Stomach smooth muscle (tissue), 2 donors: ENCODE results near the gene RTN4R.

ENCODE experiments used
- H3K27ac ChIP-seq: one replicate; pipeline ENCODE4 v1.7.0; 2013; ENCODE audit warnings: mild to moderate bottlenecking, low read length, inconsistent platforms
- H3K27me3 ChIP-seq, 2 donors: one replicate each; pipeline ENCODE4 v1.7.0; 2013; ENCODE audit warnings: low read length in 2 of 2; ENCODE audit not compliant: insufficient read depth in 2 of 2, control insufficient read depth in 1 of 2
- H3K36me3 ChIP-seq, 2 donors: one replicate each; pipeline ENCODE4 v1.7.0; 2013; ENCODE audit warnings: low read length in 2 of 2; ENCODE audit not compliant: control insufficient read depth in 2 of 2, insufficient read depth in 2 of 2
- H3K4me1 ChIP-seq: one replicate; pipeline ENCODE4 v1.7.0; 2013; ENCODE audit warnings: low read length; ENCODE audit not compliant: control insufficient read depth, insufficient read depth
- H3K4me3 ChIP-seq, 2 donors: one replicate each; pipeline ENCODE4 v1.7.0; 2013; ENCODE audit warnings: low read length in 2 of 2
- H3K9ac ChIP-seq, 2 donors: one replicate each; pipeline ENCODE4 v1.7.0; 2013; ENCODE audit warnings: low read length in 2 of 2, mild to moderate bottlenecking in 1 of 2
- H3K9me3 ChIP-seq, 2 donors: one replicate each; pipeline ENCODE4 v1.7.0; 2013; ENCODE audit warnings: low read length in 2 of 2; ENCODE audit not compliant: control insufficient read depth in 2 of 2
- donor health status: healthy.
- donor health status: Pancreatic carcinoma.

The RTN4R gene

GRCh38 chr22:20223421-20224255 is 44.5 kb downstream of the RTN4R start:
- H3K9ac ChIP-seq = no peak overlapping the region
- no peaks in the 10 kb centered on the region for H3K36me3 ChIP-seq
- no peaks in the 10 kb centered on the region for H3K27me3 ChIP-seq
- no peaks in the 10 kb centered on the region for H3K9me3 ChIP-seq
- no peak overlapping the region for H3K4me3 ChIP-seq
- H3K27ac ChIP-seq = no peak overlapping the region
- peaks cover 15% of the 10 kb centered on the region for H3K4me1 ChIP-seq

GRCh38 chr22:20222764-20223420 is 45.2 kb downstream of the RTN4R start:
- no peaks in the 10 kb centered on the region for H3K36me3 ChIP-seq
- no peak overlapping the region for H3K27ac ChIP-seq
- H3K27me3 ChIP-seq = no peaks in the 10 kb centered on the region
- H3K4me1 ChIP-seq = peaks cover 15% of the 10 kb centered on the region
- no peaks in the 10 kb centered on the region for H3K9me3 ChIP-seq
- no peak overlapping the region for H3K4me3 ChIP-seq
- H3K9ac ChIP-seq = no peak overlapping the region

GRCh38 chr22:20221421-20222340 is 46.4 kb downstream of the RTN4R start:
- Histone ChIP-seq H3K9ac (no peak overlapping the region), H3K4me3 (no peak overlapping the region), H3K27me3 (no peaks in the 10 kb centered on the region), H3K9me3 (no peaks in the 10 kb centered on the region), H3K27ac (no peak overlapping the region), H3K4me1 (peaks cover 15% of the 10 kb centered on the region), H3K36me3 (no peaks in the 10 kb centered on the region)

- H3K27ac ChIP-seq = no peak overlapping the region
- H3K9ac ChIP-seq = no peak overlapping the region
- H3K36me3 ChIP-seq = no peaks in the 10 kb centered on the region
- H3K4me1 ChIP-seq = peaks cover 15% of the 10 kb centered on the region
- no peaks in the 10 kb centered on the region for H3K9me3 ChIP-seq
- no peaks in the 10 kb centered on the region for H3K27me3 ChIP-seq
- no peak overlapping the region for H3K4me3 ChIP-seq
Measured at GRCh38 chr22:20220629-20221026, 47.5 kb downstream of the RTN4R start.

- Histone ChIP-seq H3K27me3 (no peaks in the 10 kb centered on the region), H3K27ac (no peak overlapping the region), H3K4me3 (no peak overlapping the region), H3K9ac (no peak overlapping the region), H3K9me3 (no peaks in the 10 kb centered on the region), H3K4me1 (peaks cover 15% of the 10 kb centered on the region), H3K36me3 (no peaks in the 10 kb centered on the region)
Measured at GRCh38 chr22:20219667-20220628, 48.2 kb downstream of the RTN4R start.

GRCh38 chr22:20218987-20219386 is 49.1 kb downstream of the RTN4R start:
- Histone ChIP-seq H3K9me3 (no peaks in the 10 kb centered on the region), H3K9ac (no peak overlapping the region), H3K36me3 (no peaks in the 10 kb centered on the region), H3K4me1 (peaks cover 15% of the 10 kb centered on the region), H3K27ac (no peak overlapping the region), H3K4me3 (no peak overlapping the region), H3K27me3 (no peaks in the 10 kb centered on the region)

GRCh38 chr22:20218326-20218872 is 49.7 kb downstream of the RTN4R start:
- peaks cover 15% of the 10 kb centered on the region for H3K4me1 ChIP-seq
- no peaks in the 10 kb centered on the region for H3K9me3 ChIP-seq
- no peaks in the 10 kb centered on the region for H3K27me3 ChIP-seq
- H3K36me3 ChIP-seq = no peaks in the 10 kb centered on the region
- no peak overlapping the region for H3K9ac ChIP-seq
- no peak overlapping the region for H3K4me3 ChIP-seq
- H3K27ac ChIP-seq = no peak overlapping the region

GRCh38 chr22:20217563-20217962 is 50.6 kb downstream of the RTN4R start:
- Histone ChIP-seq H3K4me1 (peaks cover 9% of the 10 kb centered on the region), H3K36me3 (no peaks in the 10 kb centered on the region), H3K27me3 (no peaks in the 10 kb centered on the region), H3K9me3 (no peaks in the 10 kb centered on the region), H3K27ac (no peak overlapping the region), H3K9ac (no peak overlapping the region), H3K4me3 (no peak overlapping the region)

- Histone ChIP-seq H3K9ac (no peak overlapping the region), H3K36me3 (no peaks in the 10 kb centered on the region), H3K27me3 (no peaks in the 10 kb centered on the region), H3K4me1 (peaks cover 5% of the 10 kb centered on the region), H3K9me3 (no peaks in the 10 kb centered on the region), H3K27ac (no peak overlapping the region), H3K4me3 (no peak overlapping the region)
Measured at GRCh38 chr22:20216863-20217499, 51.1 kb downstream of the RTN4R start.
